Measurements from ENCODE around the gene ACBD6.
A peak's percentile ranks its signal among the peaks of the same experiment; 100 is the strongest.

DNA sequence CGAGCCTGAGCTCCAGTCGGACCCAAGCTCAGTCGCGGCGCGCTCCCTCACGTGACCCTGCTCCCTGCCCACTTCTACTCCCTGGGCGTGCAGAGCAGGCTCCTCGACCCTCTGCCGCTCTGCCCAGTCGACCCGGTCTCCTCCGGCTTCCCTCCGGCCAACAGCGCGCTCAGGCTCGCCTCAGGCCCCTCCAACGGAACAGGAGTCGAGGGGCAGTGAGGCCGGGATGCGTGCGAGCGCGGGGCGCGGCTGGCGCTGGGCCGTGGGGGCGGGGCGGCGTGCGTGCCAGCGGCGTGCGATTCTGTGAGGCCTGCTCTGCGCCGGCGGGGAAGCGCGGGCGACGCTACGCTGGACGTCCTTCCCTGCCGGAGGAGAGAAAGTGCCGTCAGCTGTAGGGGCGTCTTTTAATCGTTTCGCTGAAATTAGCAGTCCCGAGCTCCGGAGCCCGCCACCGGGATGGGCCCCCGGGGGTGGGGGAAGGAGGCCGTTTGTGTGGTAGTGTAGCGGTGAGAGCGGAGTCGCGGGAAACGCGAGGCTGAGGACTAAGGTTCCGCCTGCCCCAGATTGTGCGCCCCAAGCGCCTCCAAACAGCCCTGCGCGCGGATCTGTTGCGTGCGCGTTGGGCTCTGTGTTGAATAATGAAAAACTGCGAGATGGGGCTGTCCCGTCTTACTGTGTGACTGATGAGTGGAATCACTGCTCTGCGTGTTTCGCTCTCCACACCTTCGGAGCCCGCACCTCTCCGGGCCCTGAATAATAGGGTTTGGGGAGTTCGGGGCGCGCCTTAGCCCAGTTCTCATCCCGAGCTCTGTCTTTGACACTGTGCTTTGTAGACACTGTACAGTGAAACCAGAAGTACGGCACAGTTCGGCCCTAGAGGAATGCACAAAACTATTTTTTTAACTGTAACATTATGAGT lies at the start of gene ACBD6:
- TF ChIP-seq EZH2 (IDR thresholded peaks at IDR 0.05; ENCODE audit: low read depth, unreplicated experiment) (no peak), POLR2AphosphoS5 (IDR thresholded peaks at IDR 0.05; ENCODE audit: low read depth) (peak; percentile 95), CREB1 (CRISPR knock-in tag; IDR thresholded peaks at IDR 0.05; ENCODE audit: low read depth) (peak; percentile 29; the same call in 1 of the 2 replicates), EZH2phosphoT487 (IDR thresholded peaks at IDR 0.05; ENCODE audit: unreplicated experiment) (no peak), JUNB (IDR thresholded peaks at IDR 0.05; ENCODE audit: unreplicated experiment) (no peak), REST (IDR thresholded peaks at IDR 0.05; ENCODE audit: unreplicated experiment) (peak; percentile 25), ZNF114 (CRISPR knock-in tag; IDR thresholded peaks at IDR 0.05) (no peak), STAT1 (IDR thresholded peaks at IDR 0.05; ENCODE audit: unreplicated experiment) (no peak), ETS1 (IDR thresholded peaks at IDR 0.05) (peak; percentile 33), ZNF331 (CRISPR knock-in tag; IDR thresholded peaks at IDR 0.05; ENCODE audit: low read depth) (no peak)
- TF ChIP-seq, protein P1, sequence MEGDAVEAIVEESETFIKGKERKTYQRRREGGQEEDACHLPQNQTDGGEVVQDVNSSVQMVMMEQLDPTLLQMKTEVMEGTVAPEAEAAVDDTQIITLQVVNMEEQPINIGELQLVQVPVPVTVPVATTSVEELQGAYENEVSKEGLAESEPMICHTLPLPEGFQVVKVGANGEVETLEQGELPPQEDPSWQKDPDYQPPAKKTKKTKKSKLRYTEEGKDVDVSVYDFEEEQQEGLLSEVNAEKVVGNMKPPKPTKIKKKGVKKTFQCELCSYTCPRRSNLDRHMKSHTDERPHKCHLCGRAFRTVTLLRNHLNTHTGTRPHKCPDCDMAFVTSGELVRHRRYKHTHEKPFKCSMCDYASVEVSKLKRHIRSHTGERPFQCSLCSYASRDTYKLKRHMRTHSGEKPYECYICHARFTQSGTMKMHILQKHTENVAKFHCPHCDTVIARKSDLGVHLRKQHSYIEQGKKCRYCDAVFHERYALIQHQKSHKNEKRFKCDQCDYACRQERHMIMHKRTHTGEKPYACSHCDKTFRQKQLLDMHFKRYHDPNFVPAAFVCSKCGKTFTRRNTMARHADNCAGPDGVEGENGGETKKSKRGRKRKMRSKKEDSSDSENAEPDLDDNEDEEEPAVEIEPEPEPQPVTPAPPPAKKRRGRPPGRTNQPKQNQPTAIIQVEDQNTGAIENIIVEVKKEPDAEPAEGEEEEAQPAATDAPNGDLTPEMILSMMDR (conservative IDR thresholded peaks at IDR 0.05; ENCODE audit: low read depth in 2 of 2): 0 out of 4 replicates have a peak, but pooled peaks of 1 of the 2 experiments have one; percentile 5
- TF ChIP-seq, protein P2, sequence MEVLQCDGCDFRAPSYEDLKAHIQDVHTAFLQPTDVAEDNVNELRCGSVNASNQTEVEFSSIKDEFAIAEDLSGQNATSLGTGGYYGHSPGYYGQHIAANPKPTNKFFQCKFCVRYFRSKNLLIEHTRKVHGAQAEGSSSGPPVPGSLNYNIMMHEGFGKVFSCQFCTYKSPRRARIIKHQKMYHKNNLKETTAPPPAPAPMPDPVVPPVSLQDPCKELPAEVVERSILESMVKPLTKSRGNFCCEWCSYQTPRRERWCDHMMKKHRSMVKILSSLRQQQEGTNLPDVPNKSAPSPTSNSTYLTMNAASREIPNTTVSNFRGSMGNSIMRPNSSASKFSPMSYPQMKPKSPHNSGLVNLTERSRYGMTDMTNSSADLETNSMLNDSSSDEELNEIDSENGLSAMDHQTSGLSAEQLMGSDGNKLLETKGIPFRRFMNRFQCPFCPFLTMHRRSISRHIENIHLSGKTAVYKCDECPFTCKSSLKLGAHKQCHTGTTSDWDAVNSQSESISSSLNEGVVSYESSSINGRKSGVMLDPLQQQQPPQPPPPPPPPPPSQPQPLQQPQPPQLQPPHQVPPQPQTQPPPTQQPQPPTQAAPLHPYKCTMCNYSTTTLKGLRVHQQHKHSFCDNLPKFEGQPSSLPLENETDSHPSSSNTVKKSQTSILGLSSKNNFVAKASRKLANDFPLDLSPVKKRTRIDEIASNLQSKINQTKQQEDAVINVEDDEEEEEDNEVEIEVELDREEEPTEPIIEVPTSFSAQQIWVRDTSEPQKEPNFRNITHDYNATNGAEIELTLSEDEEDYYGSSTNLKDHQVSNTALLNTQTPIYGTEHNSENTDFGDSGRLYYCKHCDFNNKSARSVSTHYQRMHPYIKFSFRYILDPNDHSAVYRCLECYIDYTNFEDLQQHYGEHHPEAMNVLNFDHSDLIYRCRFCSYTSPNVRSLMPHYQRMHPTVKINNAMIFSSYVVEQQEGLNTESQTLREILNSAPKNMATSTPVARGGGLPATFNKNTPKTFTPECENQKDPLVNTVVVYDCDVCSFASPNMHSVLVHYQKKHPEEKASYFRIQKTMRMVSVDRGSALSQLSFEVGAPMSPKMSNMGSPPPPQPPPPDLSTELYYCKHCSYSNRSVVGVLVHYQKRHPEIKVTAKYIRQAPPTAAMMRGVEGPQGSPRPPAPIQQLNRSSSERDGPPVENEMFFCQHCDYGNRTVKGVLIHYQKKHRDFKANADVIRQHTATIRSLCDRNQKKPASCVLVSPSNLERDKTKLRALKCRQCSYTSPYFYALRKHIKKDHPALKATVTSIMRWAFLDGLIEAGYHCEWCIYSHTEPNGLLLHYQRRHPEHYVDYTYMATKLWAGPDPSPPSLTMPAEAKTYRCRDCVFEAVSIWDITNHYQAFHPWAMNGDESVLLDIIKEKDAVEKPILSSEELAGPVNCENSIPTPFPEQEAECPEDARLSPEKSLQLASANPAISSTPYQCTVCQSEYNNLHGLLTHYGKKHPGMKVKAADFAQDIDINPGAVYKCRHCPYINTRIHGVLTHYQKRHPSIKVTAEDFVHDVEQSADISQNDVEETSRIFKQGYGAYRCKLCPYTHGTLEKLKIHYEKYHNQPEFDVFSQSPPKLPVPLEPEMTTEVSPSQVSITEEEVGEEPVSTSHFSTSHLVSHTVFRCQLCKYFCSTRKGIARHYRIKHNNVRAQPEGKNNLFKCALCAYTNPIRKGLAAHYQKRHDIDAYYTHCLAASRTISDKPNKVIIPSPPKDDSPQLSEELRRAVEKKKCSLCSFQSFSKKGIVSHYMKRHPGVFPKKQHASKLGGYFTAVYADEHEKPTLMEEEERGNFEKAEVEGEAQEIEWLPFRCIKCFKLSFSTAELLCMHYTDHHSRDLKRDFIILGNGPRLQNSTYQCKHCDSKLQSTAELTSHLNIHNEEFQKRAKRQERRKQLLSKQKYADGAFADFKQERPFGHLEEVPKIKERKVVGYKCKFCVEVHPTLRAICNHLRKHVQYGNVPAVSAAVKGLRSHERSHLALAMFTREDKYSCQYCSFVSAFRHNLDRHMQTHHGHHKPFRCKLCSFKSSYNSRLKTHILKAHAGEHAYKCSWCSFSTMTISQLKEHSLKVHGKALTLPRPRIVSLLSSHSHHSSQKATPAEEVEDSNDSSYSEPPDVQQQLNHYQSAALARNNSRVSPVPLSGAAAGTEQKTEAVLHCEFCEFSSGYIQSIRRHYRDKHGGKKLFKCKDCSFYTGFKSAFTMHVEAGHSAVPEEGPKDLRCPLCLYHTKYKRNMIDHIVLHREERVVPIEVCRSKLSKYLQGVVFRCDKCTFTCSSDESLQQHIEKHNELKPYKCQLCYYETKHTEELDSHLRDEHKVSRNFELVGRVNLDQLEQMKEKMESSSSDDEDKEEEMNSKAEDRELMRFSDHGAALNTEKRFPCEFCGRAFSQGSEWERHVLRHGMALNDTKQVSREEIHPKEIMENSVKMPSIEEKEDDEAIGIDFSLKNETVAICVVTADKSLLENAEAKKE (CRISPR knock-in tag; IDR thresholded peaks at IDR 0.05): no peak
